Tibial nerve (tissue), 3 donors: ENCODE measurements around the gene TUBA1A.

Experiments used
- CTCF ChIP-seq, 5 experiments: fragments of 200-600 bp in 3 of 5; fragments of 450-650 bp in 2 of 5; sonication (generic) in 3 of 5; IDR thresholded peaks; one replicate each; pipeline ENCODE4 v1.5.1; 2016 to 2019; ENCODE audit warnings: antibody characterized with exemption in 5 of 5, mild to moderate bottlenecking in 3 of 5, moderate library complexity in 2 of 5
- POLR2A ChIP-seq, 2 donors: fragments of 450-650 bp; IDR thresholded peaks; one replicate each; pipeline ENCODE4 v1.6.1; 2017; ENCODE audit warnings: antibody characterized with exemption in 2 of 2, mild to moderate bottlenecking in 2 of 2, moderate library complexity in 2 of 2

- TF ChIP-seq CTCF (IDR thresholded peaks at IDR 0.05) (no peak), POLR2A (IDR thresholded peaks at IDR 0.05) (no peak)
These were observed 9.7 kb upstream of the TUBA1A start for GRCh38 chr12:49198431-49199155.
